CD4-positive, alpha-beta T cell treated with Interleukin-17A for 4 hours (primary cell): Measurements from ENCODE around the gene STXBP6.

ENCODE experiments used
- DNase-seq: peaks from one replicate; pipeline ENCODE4 v3.0.0-alpha.2; 2020; ENCODE audit warnings: mixed read lengths

STXBP6 gene

GRCh38 chr14:25049568-25050268, at the start of gene STXBP6:
TSS of gene STXBP6 (minus strand) at chr14:25050147. CDS start at chr14:24974818, 75,329 bp downstream.
- no peak for DNase-seq

DNA sequence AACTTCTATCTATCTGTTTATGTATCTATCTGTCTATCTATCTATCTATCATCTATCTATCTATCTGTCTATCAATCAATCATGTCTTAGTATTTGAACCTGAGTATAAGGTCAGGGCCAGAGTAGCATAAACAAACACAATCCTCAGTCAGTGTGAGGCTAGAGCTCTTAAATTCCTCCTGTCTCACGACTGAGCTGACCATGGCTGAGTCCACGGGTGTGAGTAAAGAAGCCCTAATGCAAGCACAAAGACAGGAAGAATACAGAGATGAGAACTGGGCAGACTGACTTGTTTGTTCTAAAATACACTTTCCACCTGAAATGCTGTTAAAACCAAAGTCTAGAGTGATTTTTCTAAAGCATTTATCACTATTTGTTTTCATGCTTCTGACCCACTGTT, 47.2 kb upstream of the STXBP6 start:
- no peak for DNase-seq

DNA sequence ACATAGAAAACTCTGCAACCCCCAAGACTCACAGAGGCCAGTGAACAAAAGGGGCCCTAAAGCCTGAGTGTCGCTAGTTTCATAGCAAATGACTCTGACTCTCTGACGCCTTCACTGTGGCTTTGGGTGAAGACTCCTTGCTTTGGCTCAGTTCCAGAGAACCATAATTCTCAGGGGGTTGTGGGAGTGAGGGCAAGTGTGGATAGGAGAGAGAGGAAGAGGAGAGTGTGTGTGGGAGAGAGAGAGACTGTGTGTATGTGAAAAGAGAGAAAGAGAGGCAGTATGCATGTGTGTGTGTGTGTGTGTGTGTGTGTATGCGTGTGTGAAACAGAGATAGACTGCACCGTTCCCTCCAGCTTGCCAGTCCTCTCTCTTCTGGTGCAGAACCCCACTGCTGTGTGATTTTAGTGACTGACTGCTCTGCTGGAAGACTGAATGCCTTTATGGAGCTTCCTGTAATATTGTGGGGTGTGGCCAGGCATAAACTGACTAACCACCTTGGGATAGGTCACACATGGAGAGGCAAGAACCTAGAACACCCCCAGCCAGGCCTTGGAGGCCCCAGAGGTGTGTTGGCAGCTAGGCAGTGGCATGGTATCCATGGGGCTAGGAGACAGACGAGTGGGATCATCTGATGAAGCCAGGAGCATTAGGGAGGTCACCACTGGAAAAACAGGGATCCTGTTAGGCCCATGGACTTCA, 45.9 kb upstream of the STXBP6 start:
- DNase-seq = no peak

GRCh38 chr14:25094171-25094907, 44.4 kb upstream of the STXBP6 start:
- DNase-seq = no peak

GRCh38 chr14:25092258-25092740, 42.4 kb upstream of the STXBP6 start:
- no peak for DNase-seq

GRCh38 chr14:25090716-25091454, 40.9 kb upstream of the STXBP6 start:
- no peak for DNase-seq

DNA sequence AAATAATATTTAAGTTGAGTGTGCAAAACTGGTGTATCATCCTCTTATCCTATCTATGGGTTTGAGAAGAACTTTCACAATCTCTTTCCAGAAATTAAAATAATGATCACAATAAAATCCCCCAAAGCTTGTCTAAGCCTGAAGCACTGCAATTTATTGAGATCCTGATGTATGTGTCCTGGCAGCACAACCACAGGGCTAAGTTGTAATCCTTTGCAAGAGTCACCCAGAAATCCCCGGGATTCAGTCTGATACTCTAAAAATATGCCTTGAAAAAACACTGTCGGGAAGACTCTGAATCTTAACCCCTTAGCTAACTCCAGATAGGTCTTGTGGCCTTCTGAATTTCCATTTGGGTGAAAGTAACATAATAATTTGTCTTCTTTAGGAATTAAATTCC, 40.3 kb upstream of the STXBP6 start:
- DNase-seq = no peak

DNA sequence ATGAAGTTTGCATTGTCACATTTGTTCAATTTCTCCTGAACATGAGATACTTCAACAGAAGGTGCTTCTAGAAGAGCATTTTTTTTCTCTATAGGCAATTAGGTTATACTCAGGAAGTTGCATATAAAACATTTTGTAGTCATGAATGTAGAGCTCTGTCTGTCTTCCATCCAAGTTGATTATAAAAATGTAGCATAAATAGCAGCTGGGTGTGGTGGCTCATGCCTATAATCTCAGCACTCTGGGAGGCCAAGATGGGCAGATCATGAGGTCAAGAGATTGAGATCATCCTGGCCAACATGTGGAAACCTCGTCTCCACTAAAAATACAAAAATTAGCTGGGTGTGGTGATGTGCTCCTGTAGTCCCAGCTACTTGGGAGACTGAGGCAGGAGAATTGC, 39.5 kb upstream of the STXBP6 start:
- no peak for DNase-seq

DNA sequence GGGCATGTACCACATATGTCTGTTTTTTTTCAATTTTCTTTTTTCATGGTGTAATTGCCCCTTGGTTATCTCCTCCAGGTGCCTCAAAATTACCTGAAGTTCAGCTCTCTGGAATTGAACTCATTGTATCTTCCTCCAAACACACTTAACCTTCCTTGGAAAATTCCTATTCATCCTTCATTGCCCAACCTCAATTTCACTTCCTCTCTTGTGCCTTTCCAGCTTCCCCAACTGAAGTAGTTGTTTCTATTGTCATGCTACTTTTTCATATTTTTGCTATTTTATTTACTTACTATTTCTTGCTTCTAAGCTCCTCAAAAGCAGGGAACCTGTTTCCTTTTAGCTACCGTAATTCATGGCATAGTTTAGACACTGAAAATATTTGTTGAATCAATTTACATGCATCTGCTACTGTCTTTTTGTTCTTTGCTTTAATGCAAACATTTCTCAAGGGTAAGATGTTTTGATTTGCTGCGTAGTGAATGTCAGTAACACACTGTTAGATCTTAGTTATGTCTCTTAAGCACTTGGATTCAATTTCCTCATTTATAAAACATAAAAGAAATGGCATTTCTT, 37.0 kb upstream of the STXBP6 start:
- DNase-seq = no peak

DNA sequence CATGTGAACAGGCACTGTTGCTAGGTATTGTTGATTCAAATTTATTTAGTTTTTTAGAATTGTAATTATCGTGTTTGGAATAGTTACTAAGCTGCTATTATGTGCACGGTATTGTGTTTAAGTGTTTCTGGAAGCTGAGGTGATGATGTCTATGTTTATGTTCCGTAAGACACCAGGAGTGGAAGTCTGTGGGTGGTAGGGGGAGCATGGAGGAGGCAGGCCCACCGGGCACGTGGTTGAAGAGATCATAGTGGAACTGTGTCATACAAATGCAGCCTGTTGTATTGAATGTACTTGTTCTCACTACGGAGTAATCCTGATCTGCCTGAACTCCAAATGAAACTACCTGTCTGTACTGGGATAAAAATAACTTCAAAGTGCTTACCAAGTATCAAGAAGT, 36.1 kb upstream of the STXBP6 start:
- DNase-seq = no peak

- DNase-seq = no peak
These were observed 30.7 kb upstream of the STXBP6 start for GRCh38 chr14:25080682-25081081.

- no peak for DNase-seq
These were observed 29.4 kb upstream of the STXBP6 start for GRCh38 chr14:25079311-25079710.

DNA sequence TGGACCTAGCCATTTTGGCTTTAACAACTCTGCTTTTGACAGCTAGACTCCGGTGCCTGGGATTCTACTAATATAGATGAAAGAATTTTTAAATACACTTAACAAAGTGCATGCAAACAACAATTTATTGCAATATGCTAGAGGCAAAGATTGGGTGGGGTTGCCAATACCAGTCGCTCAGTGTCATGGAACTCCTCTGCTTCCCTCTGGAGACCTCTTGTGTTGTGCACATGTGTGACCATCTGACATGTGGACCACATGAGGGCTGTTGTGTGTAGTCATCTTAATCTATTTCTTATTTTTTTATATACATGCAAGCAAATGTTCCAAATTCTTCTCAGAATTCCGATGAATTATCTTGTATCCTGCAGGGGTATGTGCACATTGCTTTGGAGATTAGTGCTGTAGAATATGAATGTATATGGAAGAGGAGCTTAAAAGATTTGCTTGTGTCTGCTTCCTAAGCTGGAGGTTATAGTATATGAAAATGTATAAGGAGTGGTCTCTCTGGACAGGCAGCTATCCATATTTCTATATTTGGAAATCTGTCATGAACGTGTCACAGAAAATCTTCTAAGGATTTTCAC, 24.2 kb upstream of the STXBP6 start:
- DNase-seq = no peak

GRCh38 chr14:25069879-25070278, 19.9 kb upstream of the STXBP6 start:
- no peak for DNase-seq

- DNase-seq = no peak
These were observed 17.7 kb upstream of the STXBP6 start for GRCh38 chr14:25067600-25067999.

DNA sequence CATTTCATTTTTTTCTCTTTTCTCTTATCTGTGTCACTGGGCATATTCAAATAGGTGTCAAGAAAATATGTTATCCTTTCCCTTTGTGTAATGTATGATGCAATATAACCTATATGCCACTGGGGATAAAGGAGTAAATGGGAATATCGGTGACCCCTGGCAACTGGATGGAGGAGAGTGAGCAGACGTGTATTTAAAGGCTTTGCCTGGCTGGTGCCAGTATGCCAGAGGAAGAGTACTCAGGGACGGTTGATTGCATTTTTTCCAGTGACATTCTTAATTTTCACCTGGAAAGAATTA, 12.0 kb upstream of the STXBP6 start:
- DNase-seq = no peak

- no peak for DNase-seq
These were observed 6.7 kb upstream of the STXBP6 start for GRCh38 chr14:25056688-25057078.

DNA sequence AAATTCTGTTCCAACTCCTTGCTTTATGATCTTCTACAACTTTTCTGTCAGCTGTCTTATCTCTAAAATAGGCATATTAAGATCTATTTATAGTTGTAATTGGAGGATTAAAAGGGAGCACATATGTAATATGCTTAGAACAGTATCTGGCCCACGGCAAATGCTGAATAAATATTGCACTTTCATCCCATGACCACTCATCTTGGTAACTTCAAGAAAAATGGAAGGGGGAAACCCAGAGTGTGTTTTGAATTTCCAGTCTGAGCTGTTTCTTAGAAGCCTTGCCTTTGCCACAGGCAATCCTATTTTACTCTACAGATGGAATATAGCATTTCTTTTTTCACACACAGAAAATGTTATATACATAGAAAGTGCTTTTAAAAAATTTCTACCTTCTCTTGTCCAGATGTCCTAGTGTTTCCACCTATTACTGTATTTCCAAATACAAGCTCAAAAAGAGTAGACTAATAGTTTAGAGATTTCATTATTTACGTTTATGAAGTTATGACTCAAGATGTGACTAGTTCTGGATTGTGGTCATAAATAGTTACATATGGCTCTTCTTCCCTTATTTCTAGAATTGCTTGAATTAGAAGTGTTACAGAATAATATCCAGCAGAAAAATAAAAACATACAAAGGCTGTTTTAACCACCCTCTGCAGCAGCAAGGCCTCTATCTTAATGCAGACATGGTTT, 6.2 kb upstream of the STXBP6 start:
- DNase-seq = no peak

GRCh38 chr14:25055005-25055404, 5.1 kb upstream of the STXBP6 start:
- DNase-seq = no peak

GRCh38 chr14:25053585-25053984, 3.6 kb upstream of the STXBP6 start:
- no peak for DNase-seq

GRCh38 chr14:25052921-25053320, 3.0 kb upstream of the STXBP6 start:
- DNase-seq = no peak

DNA sequence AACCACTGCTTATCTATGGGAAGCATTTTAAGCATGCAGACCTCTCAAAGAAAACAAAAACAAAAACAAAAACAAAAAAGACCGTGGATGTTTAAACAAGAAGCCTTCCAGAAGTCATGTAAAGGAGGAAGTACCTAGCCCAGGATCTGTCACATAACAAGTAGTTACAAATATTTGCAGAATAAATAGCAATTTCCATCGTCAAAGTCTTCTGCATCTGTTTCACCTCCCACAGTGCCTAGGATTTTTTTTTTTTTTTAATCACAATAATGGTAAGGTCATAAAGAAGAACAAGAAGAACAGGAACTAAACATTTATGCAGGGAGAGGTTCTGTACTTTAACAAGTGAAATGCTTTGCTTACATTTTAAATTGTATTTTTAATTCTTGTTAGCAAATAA, 2.4 kb upstream of the STXBP6 start:
- no peak for DNase-seq
